Activated CD4-positive, alpha-beta T cell treated with anti-CD3 and anti-CD28 coated beads for 36 hours (primary cell): Measurements from ENCODE around the gene FHL2. TPM values are rescaled to one million over a fixed set of nuclear protein-coding genes. Genes with fewer than 3 reads are reported as not detected.

Experiments
- ATAC-seq: fragments of 200-7000 bp; cut with Tn5 transposase; one replicate; pipeline ENCODE4 v1.10.0; 2021; ENCODE audit warnings: mild to moderate bottlenecking, moderate library complexity
- CTCF ChIA-PET: fragments of 350-600 bp; sonication (Branson Sonifier 250); formaldehyde crosslinking; loops from one replicate; lab custom pipeline; 2021; ENCODE audit warnings: antibody characterized with exemption; lab: Charles Lee
- POLR2A ChIA-PET: fragments of 350-600 bp; sonication (Branson Sonifier 250); formaldehyde crosslinking; loops from one replicate; lab custom pipeline; 2021; ENCODE audit warnings: antibody characterized with exemption, inconsistent platforms; lab: Charles Lee
- DNase-seq: peaks from one replicate; pipeline ENCODE4 v3.0.0-alpha.2; 2020
- H3K27ac Mint-ChIP-seq: one replicate; pipeline ENCODE4 v1.8.0; 2021; ENCODE audit warnings: mixed read lengths
- H3K27me3 Mint-ChIP-seq: one replicate; pipeline ENCODE4 v1.8.0; 2021; ENCODE audit warnings: mixed read lengths
- H3K36me3 Mint-ChIP-seq: one replicate; pipeline ENCODE4 v1.8.0; 2021; ENCODE audit warnings: low read depth, mixed read lengths
- H3K4me1 Mint-ChIP-seq: one replicate; pipeline ENCODE4 v1.8.0; 2021; ENCODE audit warnings: mixed read lengths
- H3K4me3 Mint-ChIP-seq: one replicate; pipeline ENCODE4 v1.8.0; 2021; ENCODE audit warnings: mild to moderate bottlenecking, moderate library complexity, mixed read lengths
- H3K9me3 Mint-ChIP-seq: one replicate; pipeline ENCODE4 v1.8.0; 2021; ENCODE audit warnings: low read depth, mixed read lengths
- intact Hi-C, 2 experiments: fragments of 100-400 bp; cut with DNase I in 1 of 2; cut with micrococcal nuclease in 1 of 2; formaldehyde crosslinking; loops; one replicate each; pipeline versions ENCODE4 v1.14.2 to v1.15.1; 2022 to 2024; cut with DNase I, micrococcal nuclease
- total RNA-seq, 2 experiments: library from RNA; stranded (reverse); gene quantifications; one replicate each; pipeline ENCODE4 v1.2.3, GENCODE V29; 2021

Gene FHL2
- total RNA-seq, 2 experiments from 2014 or later = 3.9 to 4.7 TPM

DNA sequence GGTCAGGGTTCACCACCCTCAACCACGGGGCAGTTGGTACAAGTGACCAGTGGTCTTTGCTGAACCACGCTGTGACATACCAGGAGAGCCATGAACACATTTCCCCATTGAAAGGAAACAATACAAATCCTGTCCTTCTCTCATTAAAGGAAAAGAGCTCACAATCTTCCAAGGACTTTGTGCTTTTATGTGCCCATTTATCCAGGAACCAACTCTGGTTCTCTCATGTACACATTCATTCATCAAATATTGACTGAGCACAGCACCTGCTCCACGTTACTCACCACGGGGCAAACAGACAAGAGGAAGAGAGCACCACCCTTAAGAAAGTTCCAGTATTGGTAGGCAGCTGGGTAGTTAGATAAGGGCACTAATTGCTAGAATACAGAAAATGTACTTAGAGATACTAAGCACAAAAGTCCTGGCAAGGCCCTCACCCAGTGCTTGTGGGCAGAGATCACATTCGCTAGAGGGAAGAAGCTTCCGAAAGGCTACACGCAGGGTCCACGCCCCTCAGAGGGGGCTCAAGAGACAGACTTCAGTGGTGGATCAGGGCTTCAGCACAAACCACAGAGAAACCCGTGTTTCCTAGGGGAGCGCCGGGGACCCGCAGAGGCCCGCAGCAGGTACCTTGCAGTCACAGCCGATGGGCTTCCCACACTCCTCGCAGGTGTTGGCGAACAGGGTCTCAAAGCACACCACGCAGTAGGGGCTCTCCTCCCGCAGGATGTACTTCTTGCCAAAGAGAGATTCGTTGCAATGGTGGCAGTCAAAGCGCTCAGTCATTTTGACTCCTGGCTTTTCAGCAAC lies 12.9 kb downstream of the FHL2 start:
- no peaks in the 10 kb centered on the region for H3K4me1 Mint-ChIP-seq
- no peak overlapping the region for H3K4me3 Mint-ChIP-seq
- POLR2A ChIA-PET = no interaction called here
- peaks cover 2% of the 10 kb centered on the region for H3K36me3 Mint-ChIP-seq
- no peak overlapping the region for H3K27ac Mint-ChIP-seq
- CTCF ChIA-PET = interaction anchor here (0.8 kb wide), 1 partner anchor 23 kb away, joined by 3 read pairs; no protein-coding TSS in a partner anchor
- intact Hi-C loops = no loop called here
- DNase-seq = no peak
- H3K27me3 Mint-ChIP-seq = no peaks in the 10 kb centered on the region
- no peak for ATAC-seq
- no peaks in the 10 kb centered on the region for H3K9me3 Mint-ChIP-seq

DNA sequence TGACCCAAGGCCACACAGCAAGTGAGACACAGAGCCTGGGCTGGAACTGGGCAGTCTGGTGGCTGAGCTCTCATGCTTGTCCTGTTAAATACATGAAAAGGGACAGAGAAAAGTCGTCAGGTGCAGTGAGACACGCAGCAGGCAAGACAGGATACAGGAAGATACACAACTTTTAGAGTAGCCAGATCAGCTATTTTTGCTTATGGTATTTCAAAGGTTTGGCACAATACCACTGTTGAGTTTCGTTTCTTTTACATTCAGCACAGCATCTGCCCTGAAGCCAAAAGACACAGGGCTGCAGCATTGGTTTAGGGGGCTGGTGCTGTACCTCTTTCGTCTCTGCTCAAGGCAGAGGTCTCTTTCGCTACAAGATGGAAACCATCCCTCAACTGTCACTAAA lies 14.0 kb downstream of the FHL2 start:
- ATAC-seq = no peak
- H3K4me1 Mint-ChIP-seq = no peaks in the 10 kb centered on the region
- DNase-seq = no peak
- H3K9me3 Mint-ChIP-seq = no peaks in the 10 kb centered on the region
- intact Hi-C loops = no loop called here
- H3K36me3 Mint-ChIP-seq = peaks cover 2% of the 10 kb centered on the region
- no peaks in the 10 kb centered on the region for H3K27me3 Mint-ChIP-seq
- CTCF ChIA-PET = no interaction called here
- no peak overlapping the region for H3K27ac Mint-ChIP-seq
- POLR2A ChIA-PET = no interaction called here
- no peak overlapping the region for H3K4me3 Mint-ChIP-seq

DNA sequence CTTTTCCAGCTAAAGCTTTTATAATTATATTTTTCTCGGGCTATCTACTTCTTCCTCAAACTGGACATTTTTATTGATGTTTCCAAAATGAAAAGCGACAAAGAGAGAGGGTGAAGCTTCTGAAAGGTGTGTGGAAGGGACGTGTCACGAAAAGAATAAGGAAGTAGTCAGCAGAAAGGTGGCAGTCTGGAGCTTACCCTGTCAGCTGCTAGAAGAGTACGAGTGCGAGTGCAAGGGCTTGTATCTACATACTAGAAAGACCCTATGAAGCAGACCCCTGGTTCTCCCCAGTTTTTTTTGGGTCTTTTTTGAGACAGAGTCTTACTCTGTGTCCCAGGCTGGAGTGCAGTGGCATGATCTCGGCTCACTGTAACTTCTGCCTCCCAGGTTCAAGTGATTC lies 14.6 kb downstream of the FHL2 start:
- POLR2A ChIA-PET = no interaction called here
- CTCF ChIA-PET = interaction anchor here (0.6 to 1.3 kb wide), 2 partner anchors 14 to 20 kb away, joined by 3 to 5 read pairs; no protein-coding TSS in a partner anchor
- no peak overlapping the region for H3K4me3 Mint-ChIP-seq
- H3K27ac Mint-ChIP-seq = no peak overlapping the region
- H3K36me3 Mint-ChIP-seq = peaks cover 2% of the 10 kb centered on the region
- intact Hi-C loops = no loop called here
- H3K27me3 Mint-ChIP-seq = no peaks in the 10 kb centered on the region
- no peak for ATAC-seq
- DNase-seq = no peak
- H3K9me3 Mint-ChIP-seq = no peaks in the 10 kb centered on the region
- H3K4me1 Mint-ChIP-seq = no peaks in the 10 kb centered on the region

DNA sequence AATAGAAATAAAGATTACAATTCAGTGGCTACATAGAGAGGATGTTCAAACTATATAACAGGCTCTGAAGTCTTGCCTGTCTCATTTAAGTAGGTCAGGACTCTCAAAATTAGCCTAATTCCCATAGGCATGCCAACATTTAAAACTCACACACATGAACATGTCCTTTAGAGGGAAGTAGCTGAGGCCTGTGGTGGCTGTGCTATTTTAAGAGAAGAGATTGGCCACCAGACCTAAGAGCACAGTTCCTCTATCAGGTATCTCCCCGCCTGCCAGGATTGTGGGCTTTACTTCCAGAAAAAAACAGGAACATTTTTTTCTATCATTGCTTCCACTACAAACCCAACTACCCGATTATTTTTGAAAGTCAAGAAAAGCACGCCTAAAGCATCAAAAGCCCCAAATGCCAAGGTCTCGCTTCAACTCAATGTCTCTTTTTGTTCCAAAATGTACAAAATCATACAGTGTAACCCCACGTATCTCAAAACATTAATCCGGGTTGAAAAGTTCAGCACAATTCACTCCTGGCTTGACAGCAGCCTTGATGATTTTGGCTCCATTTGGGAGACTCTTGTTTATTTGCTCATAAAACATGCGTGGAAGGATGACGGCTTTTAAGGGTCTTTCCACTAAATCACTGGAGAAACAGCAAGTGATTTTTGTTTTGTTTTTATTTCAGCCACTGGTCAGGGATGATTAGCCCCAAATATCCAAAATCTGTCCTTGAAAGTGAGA lies 15.3 kb downstream of the FHL2 start:
- intact Hi-C loops = no loop called here
- Mint-ChIP-seq H3K9me3 (no peaks in the 10 kb centered on the region), H3K4me1 (no peaks in the 10 kb centered on the region), H3K4me3 (no peak overlapping the region), H3K27me3 (no peaks in the 10 kb centered on the region), H3K27ac (no peak overlapping the region), H3K36me3 (peaks cover 2% of the 10 kb centered on the region)
- ATAC-seq = no peak
- ChIA-PET CTCF (interaction anchor here (0.6 to 1.3 kb wide), 2 partner anchors 15 to 20 kb away, joined by 3 to 5 read pairs; no protein-coding TSS in a partner anchor), POLR2A (no interaction called here)
- no peak for DNase-seq

DNA sequence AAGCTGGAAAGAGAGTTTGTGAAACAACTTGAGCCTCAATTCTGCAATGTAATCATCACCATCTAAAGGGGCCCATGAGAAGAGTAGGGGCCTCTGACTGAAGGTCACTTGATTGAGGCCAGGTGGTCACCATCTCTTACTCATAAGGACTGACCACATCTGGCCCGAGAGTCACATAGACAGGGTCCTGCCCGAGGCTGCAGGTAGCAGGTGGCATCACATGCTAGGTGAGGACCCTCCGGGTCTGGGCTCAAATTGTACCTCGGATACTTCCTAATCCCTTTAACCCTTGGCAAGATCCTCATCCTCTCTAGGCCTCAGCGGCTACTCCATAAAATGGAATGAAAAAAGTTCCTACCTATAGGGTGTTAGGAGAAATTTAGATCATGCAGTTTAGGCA lies 16.7 kb downstream of the FHL2 start:
- POLR2A ChIA-PET = no interaction called here
- CTCF ChIA-PET = no interaction called here
- ATAC-seq = no peak

DNA sequence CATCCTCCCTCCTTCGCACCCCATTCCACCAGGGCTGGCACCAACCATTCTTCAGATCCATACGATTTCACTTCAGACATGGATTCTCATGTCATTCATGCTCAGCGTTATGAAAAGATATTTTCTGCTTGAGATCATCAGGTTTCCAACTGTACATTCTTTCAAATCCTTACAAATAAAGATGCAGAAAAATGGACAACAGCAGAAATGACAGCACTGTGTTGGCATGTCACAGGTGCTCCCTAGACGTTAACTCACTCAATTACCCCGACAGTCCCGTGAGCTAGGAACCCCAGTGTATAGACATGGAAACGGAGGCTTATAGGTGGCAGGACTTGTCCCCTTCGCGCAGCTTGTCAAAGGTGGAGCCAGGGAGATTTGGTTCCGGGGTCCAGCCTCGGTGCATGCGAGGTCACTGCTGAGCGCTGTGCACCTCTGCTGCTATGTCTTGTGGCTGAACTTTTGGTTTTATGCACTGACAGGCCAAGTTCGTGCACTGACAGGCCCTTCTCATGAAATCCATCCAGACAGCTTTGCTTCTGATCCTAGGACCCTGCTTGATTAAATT lies 17.7 kb downstream of the FHL2 start:
- DNase-seq = no peak
- Mint-ChIP-seq H3K27me3 (no peaks in the 10 kb centered on the region), H3K27ac (no peak overlapping the region), H3K36me3 (peaks cover 2% of the 10 kb centered on the region), H3K4me3 (no peak overlapping the region), H3K4me1 (no peaks in the 10 kb centered on the region), H3K9me3 (no peaks in the 10 kb centered on the region)
- ChIA-PET CTCF (interaction anchor here (0.6 kb wide), 1 partner anchor 34 kb away, joined by 3 read pairs; no protein-coding TSS in a partner anchor), POLR2A (no interaction called here)
- intact Hi-C loops = no loop called here
- no peak for ATAC-seq

More for the DNA sequence above, 16.7 kb downstream of the FHL2 start:
- peaks cover 2% of the 10 kb centered on the region for H3K36me3 Mint-ChIP-seq
- no peaks in the 10 kb centered on the region for H3K4me1 Mint-ChIP-seq
- H3K4me3 Mint-ChIP-seq = no peak overlapping the region
- no peak overlapping the region for H3K27ac Mint-ChIP-seq
- intact Hi-C loops = no loop called here
- H3K27me3 Mint-ChIP-seq = no peaks in the 10 kb centered on the region
- H3K9me3 Mint-ChIP-seq = no peaks in the 10 kb centered on the region
- no peak for DNase-seq

DNA sequence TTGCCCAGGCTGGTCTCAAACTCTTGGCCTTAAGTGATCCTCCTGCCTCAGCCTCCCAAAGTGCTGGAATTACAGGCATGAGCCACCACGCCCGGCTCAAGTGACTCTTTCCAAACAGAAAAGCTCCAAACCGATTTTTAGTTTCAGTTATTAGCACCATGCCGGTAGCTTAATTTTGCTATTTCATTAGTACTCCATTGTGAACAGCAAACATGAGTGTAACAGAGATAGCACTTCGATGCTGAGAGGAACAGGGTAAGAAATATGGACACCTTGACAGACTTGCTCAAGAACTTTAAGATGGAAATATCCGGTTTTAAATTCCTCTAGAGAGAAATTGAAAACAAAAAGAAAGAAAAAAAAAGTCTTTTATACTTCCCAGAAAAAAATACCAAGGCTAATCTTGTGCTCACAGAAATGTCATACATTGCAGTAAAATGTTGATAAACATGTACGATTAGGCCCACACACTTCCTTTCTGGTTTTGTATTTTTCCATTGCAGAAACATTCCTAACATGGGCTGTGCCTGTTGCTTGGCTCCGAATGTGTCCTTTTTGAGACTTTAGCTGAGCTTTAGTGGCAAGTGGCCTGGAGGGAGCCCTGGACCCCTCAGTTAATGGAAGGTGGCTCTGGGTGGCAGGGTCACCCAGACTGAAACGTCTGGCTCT lies 18.3 kb downstream of the FHL2 start:
- no peak for DNase-seq
- POLR2A ChIA-PET = no interaction called here
- peaks cover 2% of the 10 kb centered on the region for H3K36me3 Mint-ChIP-seq
- intact Hi-C loops = no loop called here
- H3K27me3 Mint-ChIP-seq = no peaks in the 10 kb centered on the region
- no peak overlapping the region for H3K27ac Mint-ChIP-seq
- no peaks in the 10 kb centered on the region for H3K9me3 Mint-ChIP-seq
- ATAC-seq = no peak
- CTCF ChIA-PET = interaction anchor here (0.6 kb wide), 1 partner anchor 33 kb away, joined by 3 read pairs; no protein-coding TSS in a partner anchor
- H3K4me1 Mint-ChIP-seq = no peaks in the 10 kb centered on the region
- H3K4me3 Mint-ChIP-seq = no peak overlapping the region

DNA sequence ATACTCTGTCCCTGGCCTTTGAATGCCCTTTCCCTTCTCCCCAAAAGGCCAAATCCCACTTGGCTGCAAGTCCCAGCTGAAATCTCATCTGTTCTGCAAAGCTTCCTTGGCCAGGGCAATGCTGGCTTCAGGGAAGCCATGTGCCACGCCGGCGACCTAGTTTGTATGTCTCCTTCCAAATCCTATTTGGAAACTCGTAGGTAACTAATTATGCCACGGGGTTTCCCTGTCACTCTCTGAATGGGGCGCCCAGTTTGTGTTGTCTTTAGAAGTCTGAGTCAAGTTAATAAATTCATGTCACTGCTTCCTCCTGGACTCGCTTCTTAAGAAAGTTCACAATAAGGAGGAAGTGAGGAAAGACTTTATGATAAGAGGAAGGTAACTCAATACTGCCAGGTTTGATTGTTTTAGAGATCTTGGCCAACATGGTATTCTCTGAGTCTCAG lies 19.1 kb downstream of the FHL2 start:
- Mint-ChIP-seq H3K36me3 (peaks cover 2% of the 10 kb centered on the region), H3K4me3 (no peak overlapping the region), H3K27me3 (no peaks in the 10 kb centered on the region), H3K4me1 (no peaks in the 10 kb centered on the region), H3K27ac (no peak overlapping the region), H3K9me3 (no peaks in the 10 kb centered on the region)
- POLR2A ChIA-PET = no interaction called here
- intact Hi-C loops = no loop called here
- ATAC-seq (no peak), DNase-seq (no peak)
- CTCF ChIA-PET = no interaction called here

DNA sequence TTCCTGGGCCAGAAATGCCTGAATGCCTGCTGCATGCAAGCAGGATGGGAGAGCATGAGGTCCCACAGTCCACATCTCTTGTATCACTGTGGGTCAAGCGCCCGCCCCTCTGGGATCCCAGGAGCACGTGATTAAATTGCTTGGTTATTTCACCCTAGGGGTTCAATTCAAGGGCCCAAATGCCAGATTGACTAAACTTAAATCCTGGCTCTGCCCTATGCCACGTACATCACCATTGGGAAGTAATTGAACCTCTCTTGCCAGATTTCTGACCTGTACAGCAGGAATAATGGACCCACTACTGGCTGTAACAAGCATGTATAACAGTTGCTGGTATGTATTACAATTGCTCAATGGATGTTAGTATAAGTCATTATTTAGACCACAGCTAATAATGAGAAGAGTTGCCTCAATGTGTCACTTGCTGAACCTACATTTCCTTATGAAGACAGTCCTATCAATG lies 19.9 kb downstream of the FHL2 start:
- CTCF ChIA-PET = no interaction called here
- no peaks in the 10 kb centered on the region for H3K9me3 Mint-ChIP-seq
- POLR2A ChIA-PET = no interaction called here
- DNase-seq (no peak), ATAC-seq (no peak)
- peaks cover 2% of the 10 kb centered on the region for H3K4me1 Mint-ChIP-seq
- H3K36me3 Mint-ChIP-seq = no peaks in the 10 kb centered on the region
- intact Hi-C loops = no loop called here
- H3K4me3 Mint-ChIP-seq = no peak overlapping the region
- no peaks in the 10 kb centered on the region for H3K27me3 Mint-ChIP-seq
- no peak overlapping the region for H3K27ac Mint-ChIP-seq

DNA sequence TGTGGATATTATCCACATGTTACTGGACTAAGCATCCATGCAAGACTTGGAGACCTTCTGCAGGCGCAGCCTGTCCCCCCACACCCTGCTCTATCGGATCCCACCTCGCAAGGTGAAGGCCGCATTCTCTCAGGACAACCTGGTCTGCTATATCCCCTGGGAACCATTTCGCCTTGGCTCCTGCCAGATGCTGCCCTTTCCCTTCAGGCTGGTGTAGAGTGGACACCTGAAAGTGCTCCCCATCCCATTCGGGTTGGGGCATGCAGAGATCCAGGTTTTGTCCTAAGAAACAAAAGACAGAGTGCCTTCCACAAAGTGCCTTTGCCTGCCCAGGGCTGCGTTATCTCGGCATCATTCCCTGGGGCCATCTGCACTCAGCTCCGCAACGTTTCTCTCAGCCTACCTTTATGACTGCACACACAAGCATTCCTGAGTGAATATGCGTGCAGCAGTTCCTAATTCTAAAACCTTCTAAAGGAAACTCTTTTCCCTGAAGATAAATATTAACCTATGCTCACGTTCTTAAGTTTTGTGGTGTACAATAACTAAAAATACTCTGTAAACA lies 20.5 kb downstream of the FHL2 start:
- Mint-ChIP-seq H3K36me3 (no peaks in the 10 kb centered on the region), H3K27me3 (no peaks in the 10 kb centered on the region), H3K9me3 (no peaks in the 10 kb centered on the region), H3K4me1 (peaks cover 4% of the 10 kb centered on the region), H3K27ac (no peak overlapping the region), H3K4me3 (no peak overlapping the region)
- ChIA-PET POLR2A (no interaction called here), CTCF (interaction anchor here (0.6 kb wide), 1 partner anchor 137 kb away, joined by 3 read pairs; no protein-coding TSS in a partner anchor)
- DNase-seq (no peak), ATAC-seq (no peak)
- intact Hi-C loops = no loop called here

DNA sequence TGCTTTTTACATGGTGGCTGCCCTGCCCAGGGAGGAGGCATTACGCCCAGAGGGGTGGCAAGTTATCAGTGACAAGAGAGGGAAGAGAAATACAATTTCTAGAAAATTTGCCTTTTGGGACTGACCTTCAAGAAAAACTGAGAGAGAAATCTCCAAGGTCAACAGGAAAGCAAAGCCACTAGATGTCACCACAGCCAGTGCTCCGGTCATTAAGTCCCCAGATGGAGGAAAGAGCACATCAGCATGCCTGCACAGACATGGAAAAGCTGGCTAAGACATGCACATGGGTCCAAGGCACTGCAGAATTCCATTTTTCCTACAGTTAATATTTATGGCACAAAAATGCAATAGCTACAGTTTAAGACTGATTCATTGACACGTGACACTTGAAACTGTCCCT lies 21.0 kb downstream of the FHL2 start:
- Mint-ChIP-seq H3K9me3 (no peaks in the 10 kb centered on the region), H3K4me3 (no peak overlapping the region), H3K27ac (no peak overlapping the region), H3K4me1 (peaks cover 4% of the 10 kb centered on the region), H3K36me3 (no peaks in the 10 kb centered on the region), H3K27me3 (no peaks in the 10 kb centered on the region)
- POLR2A ChIA-PET = no interaction called here
- no peak for ATAC-seq
- DNase-seq = no peak
- CTCF ChIA-PET = interaction anchor here (0.6 kb wide), 1 partner anchor 138 kb away, joined by 3 read pairs; no protein-coding TSS in a partner anchor
- intact Hi-C loops = no loop called here
